Measurements from ENCODE around the gene NDUFS8. TPM values are rescaled to one million over a fixed set of nuclear protein-coding genes. Genes with fewer than 3 reads are reported as not detected.

NDUFS8 gene
- total RNA-seq, 1 experiment from 2014 or later = 214 TPM

- Histone ChIP-seq H4K91ac (ENCODE audit: insufficient read length, low read depth, low read length) (no peak overlapping the region), H4K8ac (replicated peaks; ENCODE audit: insufficient read length, low read depth, low read length) (no peak overlapping the region), H3K27ac (ENCODE audit: insufficient read length, low read depth, low read length) (no peak overlapping the region), H3K18ac (ENCODE audit: insufficient read length, low read depth, low read length) (no peak overlapping the region), H2BK15ac (ENCODE audit: low read depth, low read length) (no peak overlapping the region), H3K27me3 (ENCODE audit: insufficient read depth, low read length) (no peaks in the 10 kb centered on the region), H2BK12ac (ENCODE audit: insufficient read length, low read depth, low read length) (no peak overlapping the region), H3K9ac (ENCODE audit: extremely low read depth, insufficient read length, low read length) (no peak overlapping the region), H3K4me1 (ENCODE audit: insufficient read depth, low read length) (no peaks in the 10 kb centered on the region), H2BK120ac (ENCODE audit: low read depth, low read length, poor library complexity, severe bottlenecking) (no peak overlapping the region), H3T11ph (ENCODE audit: low read length) (no peak overlapping the region), H2BK20ac (ENCODE audit: low read depth, low read length, poor library complexity, severe bottlenecking) (no peak overlapping the region), H2BK5ac (ENCODE audit: insufficient read length, low read length) (no peak overlapping the region), H4K20me1 (ENCODE audit: control insufficient read depth, insufficient read depth, insufficient read length) (no peaks in the 10 kb centered on the region), H3K4me2 (ENCODE audit: insufficient read depth, insufficient read length, low read length) (no peak overlapping the region), H3K9me3 (ENCODE audit: control insufficient read depth, low read depth, low read length) (no peaks in the 10 kb centered on the region), H2AFZ (ENCODE audit: low read length) (no peak overlapping the region), H4K5ac (ENCODE audit: insufficient read length, low read depth, low read length) (no peak overlapping the region), H3K56ac (ENCODE audit: insufficient read length, low read depth, low read length) (no peak overlapping the region), H3K23me2 (ENCODE audit: insufficient read length, low read depth, low read length, poor library complexity, severe bottlenecking) (no peaks in the 10 kb centered on the region), H3K79me2 (ENCODE audit: insufficient read depth, low read length) (no peaks in the 10 kb centered on the region), H3K14ac (ENCODE audit: insufficient read depth, low read length) (no peak overlapping the region), H3K79me1 (ENCODE audit: insufficient read depth, low read depth, low read length, poor library complexity, severe bottlenecking) (no peaks in the 10 kb centered on the region), H3K23ac (ENCODE audit: insufficient read length, low read depth, low read length) (no peak overlapping the region), H2AK5ac (ENCODE audit: insufficient read length, low read length) (no peak overlapping the region), H3K4ac (ENCODE audit: low read depth, low read length) (no peak overlapping the region)
- Mint-ChIP-seq H3K9me3 (no peaks in the 10 kb centered on the region), H3K27me3 (ENCODE audit: low read depth) (no peaks in the 10 kb centered on the region), H3K27ac (no peak overlapping the region), H3K4me3 (no peak overlapping the region), H3K36me3 (ENCODE audit: insufficient read depth in 1 of 3, low read depth in 3 of 3) (peaks cover 41 to 93% (median 75%) of the 10 kb centered on the region in 3 experiments), H3K4me1 (no peaks in the 10 kb centered on the region)
- no peak for DNase-seq
- TF ChIP-seq CTCF (conservative IDR thresholded peaks at IDR 0.05) = no peak
- no CpG with 5 or more reads among the region's 7 CpGs for WGBS (ENCODE audit: extremely low coverage, insufficient read length, low lambda C conversion rate)
These were observed 31.0 kb downstream of the NDUFS8 start for GRCh38 chr11:68061508-68061907.
